Neuronal stem cell (in vitro differentiated cells): ENCODE measurements around the gene SYK.

Experiments
- DNase-seq: peaks from one replicate; pipeline ENCODE4 v3.0.0-alpha.2; 2013; ENCODE audit warnings: low spot score
- H2AFZ ChIP-seq: one replicate; pipeline ENCODE4 v1.6.1; 2013; ENCODE audit warnings: mild to moderate bottlenecking, low read length, inconsistent platforms
- H2AK5ac ChIP-seq: 2 replicates; pipeline ENCODE4 v1.6.1; 2013; ENCODE audit warnings: low read depth, mild to moderate bottlenecking, inconsistent platforms, low read length, moderate library complexity, mixed read lengths
- H2BK120ac ChIP-seq: 2 replicates; pipeline ENCODE4 v1.6.1; 2013; ENCODE audit warnings: low read depth, mild to moderate bottlenecking, inconsistent platforms, low read length, moderate library complexity, mixed read lengths
- H2BK12ac ChIP-seq: one replicate; pipeline ENCODE4 v1.6.1; 2013; ENCODE audit warnings: low read length, inconsistent platforms
- H2BK15ac ChIP-seq: 2 replicates; pipeline ENCODE4 v1.6.1; 2013; ENCODE audit warnings: mild to moderate bottlenecking, low read length, inconsistent platforms, mixed read lengths
- H2BK5ac ChIP-seq: one replicate; pipeline ENCODE4 v1.6.1; 2013; ENCODE audit warnings: inconsistent platforms, mild to moderate bottlenecking, low read length, moderate library complexity
- H3K14ac ChIP-seq: one replicate; pipeline ENCODE4 v1.6.1; 2013; ENCODE audit warnings: low read length, inconsistent platforms
- H3K18ac ChIP-seq: 2 replicates; pipeline ENCODE4 v1.6.1; 2013; ENCODE audit warnings: low read length, inconsistent platforms
- H3K23ac ChIP-seq: 2 replicates; pipeline ENCODE4 v1.6.1; 2013; ENCODE audit warnings: low read depth, mild to moderate bottlenecking, mixed read lengths, low read length, inconsistent platforms; ENCODE audit not compliant: poor library complexity
- H3K27ac ChIP-seq: replicated peaks from 3 replicates; pipeline ENCODE4 v1.5.1; 2013; ENCODE audit warnings: low read length, inconsistent platforms
- H3K27me3 ChIP-seq, 3 experiments: 2 replicates each; pipeline ENCODE4 v1.6.1; 2013; ENCODE audit warnings: low read length in 3 of 3, mild to moderate bottlenecking in 2 of 3, inconsistent platforms in 1 of 3, low read depth in 1 of 3, mixed read lengths in 1 of 3, moderate library complexity in 1 of 3; ENCODE audit not compliant: control insufficient read depth in 3 of 3, insufficient read depth in 3 of 3
- H3K36me3 ChIP-seq, 2 donors: replicated peaks in 1 of 2; 2 replicates each; pipeline ENCODE4 v1.6.1; 2013; ENCODE audit warnings: low read length in 2 of 2; ENCODE audit not compliant: control insufficient read depth in 2 of 2, insufficient read depth in 2 of 2
- H3K4ac ChIP-seq: 2 replicates; pipeline ENCODE4 v1.6.1; 2013; ENCODE audit warnings: inconsistent platforms, mild to moderate bottlenecking, low read length, moderate library complexity
- H3K4me1 ChIP-seq, 2 donors: 1 replicate in 1 of 2; 2 replicates in 1 of 2; pipeline ENCODE4 v1.6.1; 2013; ENCODE audit warnings: low read length in 2 of 2, low read depth in 1 of 2; ENCODE audit not compliant: control insufficient read depth in 2 of 2, insufficient read depth in 1 of 2
- H3K4me2 ChIP-seq: one replicate; pipeline ENCODE4 v1.6.1; 2013; ENCODE audit warnings: mild to moderate bottlenecking, low read length, inconsistent platforms; ENCODE audit not compliant: insufficient read depth, poor library complexity, severe bottlenecking
- H3K4me3 ChIP-seq, 2 donors: 2 replicates each; pipeline ENCODE4 v1.5.1; 2013; ENCODE audit warnings: low read length in 2 of 2, mild to moderate bottlenecking in 2 of 2, inconsistent platforms in 1 of 2, moderate library complexity in 1 of 2
- H3K79me1 ChIP-seq: one replicate; pipeline ENCODE4 v1.6.1; 2013; ENCODE audit warnings: low read depth, mild to moderate bottlenecking, inconsistent platforms, low read length, moderate library complexity
- H3K9ac ChIP-seq: one replicate; pipeline ENCODE4 v1.6.1; 2013; ENCODE audit warnings: mild to moderate bottlenecking, low read depth, low read length, inconsistent platforms; ENCODE audit not compliant: poor library complexity
- H3K9me3 ChIP-seq, 2 donors: replicated peaks in 1 of 2; 2 replicates each; pipeline versions ENCODE3 to v1.6.1; 2013; ENCODE audit warnings: low read length in 2 of 2, mild to moderate bottlenecking in 2 of 2, inconsistent platforms in 1 of 2, low read depth in 1 of 2, mixed read lengths in 1 of 2, moderate library complexity in 1 of 2; ENCODE audit not compliant: control insufficient read depth in 2 of 2, insufficient read depth in 1 of 2
- H4K8ac ChIP-seq: one replicate; pipeline ENCODE4 v1.6.1; 2013; ENCODE audit warnings: low read depth, mild to moderate bottlenecking, inconsistent platforms, low read length, moderate library complexity
- H4K91ac ChIP-seq: one replicate; pipeline ENCODE4 v1.6.1; 2013; ENCODE audit warnings: low read length, low read depth, mild to moderate bottlenecking, inconsistent platforms; ENCODE audit not compliant: poor library complexity
- WGBS, 2 donors: extraction: QIAGEN DNeasy Blood & Tissue Kit; methylation state at CpG; one replicate each; pipeline ENCODE4 v1.1.7; 2013; ENCODE audit warnings: missing lambda C conversion rate in 2 of 2, mixed read lengths in 1 of 2; ENCODE audit not compliant: insufficient read length in 2 of 2, insufficient replicate concordance in 1 of 2; ENCODE audit errors: extremely low coverage in 2 of 2; 5-methylcytosine and 5-hydroxymethylcytosine counted together

The SYK gene

GRCh38 chr9:90860382-90860781 is 58.8 kb downstream of the SYK start:
- Histone ChIP-seq H2AFZ (no peak overlapping the region), H3K36me3 (no peaks in the 10 kb centered on the region), H3K4ac (no peak overlapping the region), H3K4me3 (no peak overlapping the region), H3K27ac (no peak overlapping the region), H3K4me1 (no peaks in the 10 kb centered on the region), H2BK12ac (no peak overlapping the region), H3K14ac (no peak overlapping the region), H3K4me2 (no peak overlapping the region), H2AK5ac (no peak overlapping the region), H2BK5ac (no peak overlapping the region), H3K27me3 (no peaks in the 10 kb centered on the region), H4K8ac (no peak overlapping the region), H3K9ac (no peak overlapping the region), H3K79me1 (no peaks in the 10 kb centered on the region), H4K91ac (no peak overlapping the region), H3K23ac (no peak overlapping the region), H2BK15ac (no peak overlapping the region), H3K18ac (no peak overlapping the region), H3K9me3 (no peaks in the 10 kb centered on the region), H2BK120ac (no peak overlapping the region)
- no CpG with 5 or more reads among the region's 5 CpGs for WGBS, 2 donors
- no peak for DNase-seq

GRCh38 chr9:90860826-90861225 is 59.2 kb downstream of the SYK start:
- Histone ChIP-seq H3K23ac (no peak overlapping the region), H2AK5ac (no peak overlapping the region), H2BK120ac (no peak overlapping the region), H2BK15ac (no peak overlapping the region), H3K27me3 (no peaks in the 10 kb centered on the region), H3K9me3 (no peaks in the 10 kb centered on the region), H2BK12ac (no peak overlapping the region), H4K91ac (no peak overlapping the region), H3K79me1 (no peaks in the 10 kb centered on the region), H3K4ac (no peak overlapping the region), H3K4me3 (no peak overlapping the region), H3K18ac (no peak overlapping the region), H3K36me3 (no peaks in the 10 kb centered on the region), H4K8ac (no peak overlapping the region), H2BK5ac (no peak overlapping the region), H3K9ac (no peak overlapping the region), H3K4me2 (no peak overlapping the region), H3K14ac (no peak overlapping the region), H2AFZ (no peak overlapping the region), H3K27ac (no peak overlapping the region), H3K4me1 (no peaks in the 10 kb centered on the region)
- no peak for DNase-seq
- no CpG with 5 or more reads among the region's 7 CpGs for WGBS, 2 donors

DNA sequence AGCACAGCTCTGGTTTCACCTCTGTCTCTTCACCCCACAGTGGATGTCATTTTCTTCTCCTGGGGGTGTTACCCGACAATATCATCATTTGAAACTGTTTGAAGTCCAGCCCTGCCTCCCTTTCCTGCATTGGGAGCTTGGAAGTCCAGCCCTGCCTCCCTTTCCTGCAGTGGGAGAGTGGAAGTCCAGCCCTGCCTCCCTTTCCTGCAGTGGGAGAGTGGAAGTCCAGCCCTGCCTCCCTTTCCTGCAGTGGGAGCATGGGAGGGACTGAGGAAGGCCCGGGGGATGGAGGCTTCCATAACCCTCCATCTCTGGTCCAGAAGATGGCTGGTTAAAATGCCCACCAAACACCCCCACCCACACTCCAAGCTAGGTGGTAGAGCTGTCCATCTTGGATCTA is 59.8 kb downstream of the SYK start:
- H3K27ac ChIP-seq: no peak overlapping the region
- H3K4me2 ChIP-seq: no peak overlapping the region
- H3K27me3 ChIP-seq: no peaks in the 10 kb centered on the region
- H2AK5ac ChIP-seq: no peak overlapping the region
- no peak overlapping the region for H3K14ac ChIP-seq
- H2BK15ac ChIP-seq: no peak overlapping the region
- no peak overlapping the region for H3K9ac ChIP-seq
- no peak overlapping the region for H2BK12ac ChIP-seq
- H3K4me1 ChIP-seq: no peaks in the 10 kb centered on the region
- no peak overlapping the region for H4K91ac ChIP-seq
- H2BK5ac ChIP-seq: peak overlapping the region; percentile 42
- no peak overlapping the region for H3K4ac ChIP-seq
- H3K36me3 ChIP-seq: no peaks in the 10 kb centered on the region
- H2AFZ ChIP-seq: no peak overlapping the region
- no peak for DNase-seq
- H3K4me3 ChIP-seq: no peak overlapping the region
- no peak overlapping the region for H4K8ac ChIP-seq
- H2BK120ac ChIP-seq: no peak overlapping the region
- no peaks in the 10 kb centered on the region for H3K79me1 ChIP-seq
- H3K18ac ChIP-seq: no peak overlapping the region
- no CpG with 5 or more reads among the region's 2 CpGs for WGBS, 2 donors
- no peaks in the 10 kb centered on the region for H3K9me3 ChIP-seq
- no peak overlapping the region for H3K23ac ChIP-seq

DNA sequence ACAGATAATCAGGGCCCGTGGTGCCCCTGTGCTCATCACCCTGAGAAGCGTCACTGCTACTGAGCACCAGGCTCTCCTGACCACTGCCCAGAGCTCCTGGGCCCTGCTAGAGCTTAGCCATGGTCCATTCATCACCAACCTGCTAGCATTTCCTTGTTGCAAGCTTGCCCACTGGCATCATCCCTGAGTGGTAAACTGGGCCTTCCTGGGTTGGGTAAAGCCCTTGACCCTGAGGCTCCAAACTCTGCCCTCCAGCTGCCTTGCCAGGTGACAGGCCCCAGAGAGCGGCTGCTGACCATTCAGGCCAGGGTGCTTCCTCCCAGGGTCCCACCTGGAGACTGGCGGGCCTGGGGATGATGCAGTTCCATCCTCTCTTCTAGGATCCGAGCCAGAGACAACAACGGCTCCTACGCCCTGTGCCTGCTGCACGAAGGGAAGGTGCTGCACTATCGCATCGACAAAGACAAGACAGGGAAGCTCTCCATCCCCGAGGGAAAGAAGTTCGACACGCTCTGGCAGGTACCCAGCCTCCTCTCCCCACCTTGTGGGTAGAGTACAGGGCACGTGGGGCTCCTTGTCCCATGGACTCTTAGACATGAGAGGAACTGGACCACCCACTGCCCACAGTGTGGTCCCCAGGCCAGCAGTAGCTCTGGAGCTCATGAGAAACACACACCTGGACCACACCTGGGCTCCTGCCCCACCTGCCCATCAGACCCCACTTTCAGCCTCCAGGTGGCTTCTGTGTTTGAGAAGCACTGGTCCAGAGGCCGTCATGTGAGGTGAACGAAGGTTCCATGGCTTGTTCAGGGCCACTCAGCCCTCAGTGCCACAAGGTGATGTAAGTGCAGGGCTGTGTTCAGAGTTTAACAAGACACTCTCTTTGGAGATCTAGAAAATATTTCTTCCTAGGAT is 60.5 kb downstream of the SYK start:
- H3K9ac ChIP-seq: no peak overlapping the region
- H3K9me3 ChIP-seq: no peaks in the 10 kb centered on the region
- no peak overlapping the region for H3K4ac ChIP-seq
- H3K4me3 ChIP-seq: no peak overlapping the region
- no peak overlapping the region for H4K91ac ChIP-seq
- no peak overlapping the region for H2BK15ac ChIP-seq
- no peaks in the 10 kb centered on the region for H3K27me3 ChIP-seq
- H3K23ac ChIP-seq: no peak overlapping the region
- no peak overlapping the region for H2BK12ac ChIP-seq
- no peak overlapping the region for H3K4me2 ChIP-seq
- H3K27ac ChIP-seq: no peak overlapping the region
- H3K14ac ChIP-seq: no peak overlapping the region
- H3K4me1 ChIP-seq: no peaks in the 10 kb centered on the region
- peak overlapping the region; percentile 42 for H2BK5ac ChIP-seq
- peak overlapping the region; percentile 20 for H4K8ac ChIP-seq
- no peak overlapping the region for H2AFZ ChIP-seq
- no peaks in the 10 kb centered on the region for H3K79me1 ChIP-seq
- peak overlapping the region; percentile 37 for H3K18ac ChIP-seq
- DNase-seq: no peak
- no CpG with 5 or more reads among the region's 16 CpGs for WGBS, 2 donors
- H2AK5ac ChIP-seq: no peak overlapping the region
- H3K36me3 ChIP-seq: no peaks in the 10 kb centered on the region
- H2BK120ac ChIP-seq: no peak overlapping the region
